ENCODE data around the gene RUBCN. TPM values are rescaled to one million over a fixed set of nuclear protein-coding genes. Genes with fewer than 3 reads are reported as not detected.
A peak's percentile ranks its signal among the peaks of the same experiment; 100 is the strongest.
"Not testable (repeated sequence)": the region's sequence is repeated elsewhere in the genome, so short reads cannot be mapped to it uniquely, and the experiment has no call there.

RUBCN gene
- total RNA-seq, 1 donor from 2014 or later = 28.2 TPM

- H3K9me3 ChIP-seq (ENCODE audit: insufficient read depth, low read depth, low read length); H3K79me2 ChIP-seq (ENCODE audit: insufficient read depth, low read length); H3K27me3 ChIP-seq (ENCODE audit: insufficient read depth, low read length); H3K4me2 ChIP-seq (ENCODE audit: low read length); H3K27me3 Mint-ChIP-seq (ENCODE audit: low read depth, unreplicated experiment); DNase-seq (ENCODE audit: low read depth); H3K4me3 Mint-ChIP-seq (ENCODE audit: unreplicated experiment); FAIRE-seq; H4K20me1 ChIP-seq (ENCODE audit: insufficient read depth, low read length); H3K36me3 Mint-ChIP-seq (ENCODE audit: low read depth, unreplicated experiment); H3K4me1 ChIP-seq (ENCODE audit: insufficient read depth, low read length); H3K9me3 Mint-ChIP-seq (ENCODE audit: unreplicated experiment); H3K36me3 ChIP-seq (ENCODE audit: insufficient read depth, low read length); H3K4me3 ChIP-seq (ENCODE audit: insufficient read depth, low read depth, low read length); H3K9ac ChIP-seq (ENCODE audit: low read length); H2AFZ ChIP-seq (ENCODE audit: low read depth, low read length); H3K4me1 Mint-ChIP-seq (ENCODE audit: low read depth, unreplicated experiment); H3K27ac Mint-ChIP-seq (ENCODE audit: unreplicated experiment); H3K27ac ChIP-seq (ENCODE audit: low read depth, low read length): not testable (repeated sequence)
These were observed 77.0 kb downstream of the RUBCN start for GRCh38 chr3:197659701-197660100.

- H3K4me1 ChIP-seq (ENCODE audit: insufficient read depth, low read length); H3K4me1 Mint-ChIP-seq (ENCODE audit: low read depth, unreplicated experiment); H3K4me2 ChIP-seq (ENCODE audit: low read length); H3K36me3 Mint-ChIP-seq (ENCODE audit: low read depth, unreplicated experiment); H3K9me3 ChIP-seq (ENCODE audit: insufficient read depth, low read depth, low read length); H3K9ac ChIP-seq (ENCODE audit: low read length); H3K27me3 ChIP-seq (ENCODE audit: insufficient read depth, low read length); H3K27ac ChIP-seq (ENCODE audit: low read depth, low read length); H3K27me3 Mint-ChIP-seq (ENCODE audit: low read depth, unreplicated experiment); H4K20me1 ChIP-seq (ENCODE audit: insufficient read depth, low read length); H3K36me3 ChIP-seq (ENCODE audit: insufficient read depth, low read length); H3K79me2 ChIP-seq (ENCODE audit: insufficient read depth, low read length); H3K27ac Mint-ChIP-seq (ENCODE audit: unreplicated experiment); H3K4me3 Mint-ChIP-seq (ENCODE audit: unreplicated experiment); H2AFZ ChIP-seq (ENCODE audit: low read depth, low read length); H3K9me3 Mint-ChIP-seq (ENCODE audit: unreplicated experiment); FAIRE-seq; H3K4me3 ChIP-seq (ENCODE audit: insufficient read depth, low read depth, low read length); DNase-seq (ENCODE audit: low read depth): not testable (repeated sequence)
These were observed 77.6 kb downstream of the RUBCN start for GRCh38 chr3:197659144-197659543.

GRCh38 chr3:197658706-197659105 is 78.0 kb downstream of the RUBCN start:
- not testable (repeated sequence) for H3K4me3 Mint-ChIP-seq (ENCODE audit: unreplicated experiment); H2AFZ ChIP-seq (ENCODE audit: low read depth, low read length); H3K9me3 ChIP-seq (ENCODE audit: insufficient read depth, low read depth, low read length); H3K36me3 Mint-ChIP-seq (ENCODE audit: low read depth, unreplicated experiment); DNase-seq (ENCODE audit: low read depth); H3K4me3 ChIP-seq (ENCODE audit: insufficient read depth, low read depth, low read length); H3K27me3 Mint-ChIP-seq (ENCODE audit: low read depth, unreplicated experiment); H3K9ac ChIP-seq (ENCODE audit: low read length); H3K79me2 ChIP-seq (ENCODE audit: insufficient read depth, low read length); FAIRE-seq; H4K20me1 ChIP-seq (ENCODE audit: insufficient read depth, low read length); H3K4me2 ChIP-seq (ENCODE audit: low read length); H3K4me1 Mint-ChIP-seq (ENCODE audit: low read depth, unreplicated experiment); H3K9me3 Mint-ChIP-seq (ENCODE audit: unreplicated experiment); H3K27ac Mint-ChIP-seq (ENCODE audit: unreplicated experiment); H3K36me3 ChIP-seq (ENCODE audit: insufficient read depth, low read length); H3K4me1 ChIP-seq (ENCODE audit: insufficient read depth, low read length); H3K27ac ChIP-seq (ENCODE audit: low read depth, low read length); H3K27me3 ChIP-seq (ENCODE audit: insufficient read depth, low read length)

GRCh38 chr3:197657541-197658292 is 79.0 kb downstream of the RUBCN start:
- not testable (repeated sequence) for H3K36me3 Mint-ChIP-seq (ENCODE audit: low read depth, unreplicated experiment); DNase-seq (ENCODE audit: low read depth); H2AFZ ChIP-seq (ENCODE audit: low read depth, low read length); H3K27ac Mint-ChIP-seq (ENCODE audit: unreplicated experiment); H3K27ac ChIP-seq (ENCODE audit: low read depth, low read length); H3K9me3 ChIP-seq (ENCODE audit: insufficient read depth, low read depth, low read length); H3K79me2 ChIP-seq (ENCODE audit: insufficient read depth, low read length); H3K27me3 Mint-ChIP-seq (ENCODE audit: low read depth, unreplicated experiment); FAIRE-seq; H4K20me1 ChIP-seq (ENCODE audit: insufficient read depth, low read length); H3K27me3 ChIP-seq (ENCODE audit: insufficient read depth, low read length); H3K9me3 Mint-ChIP-seq (ENCODE audit: unreplicated experiment); H3K4me1 Mint-ChIP-seq (ENCODE audit: low read depth, unreplicated experiment); H3K4me1 ChIP-seq (ENCODE audit: insufficient read depth, low read length); H3K4me3 ChIP-seq (ENCODE audit: insufficient read depth, low read depth, low read length); H3K9ac ChIP-seq (ENCODE audit: low read length); H3K4me3 Mint-ChIP-seq (ENCODE audit: unreplicated experiment); H3K36me3 ChIP-seq (ENCODE audit: insufficient read depth, low read length); H3K4me2 ChIP-seq (ENCODE audit: low read length)

- DNase-seq (ENCODE audit: low read depth); H3K4me3 ChIP-seq (ENCODE audit: insufficient read depth, low read depth, low read length); H3K27ac Mint-ChIP-seq (ENCODE audit: unreplicated experiment); H3K27me3 ChIP-seq (ENCODE audit: insufficient read depth, low read length); H3K4me1 Mint-ChIP-seq (ENCODE audit: low read depth, unreplicated experiment); H3K4me1 ChIP-seq (ENCODE audit: insufficient read depth, low read length); H4K20me1 ChIP-seq (ENCODE audit: insufficient read depth, low read length); H3K79me2 ChIP-seq (ENCODE audit: insufficient read depth, low read length); H3K27ac ChIP-seq (ENCODE audit: low read depth, low read length); H3K36me3 ChIP-seq (ENCODE audit: insufficient read depth, low read length); H3K27me3 Mint-ChIP-seq (ENCODE audit: low read depth, unreplicated experiment); H3K9ac ChIP-seq (ENCODE audit: low read length); H3K9me3 ChIP-seq (ENCODE audit: insufficient read depth, low read depth, low read length); H3K9me3 Mint-ChIP-seq (ENCODE audit: unreplicated experiment); H2AFZ ChIP-seq (ENCODE audit: low read depth, low read length); H3K4me2 ChIP-seq (ENCODE audit: low read length); FAIRE-seq; H3K4me3 Mint-ChIP-seq (ENCODE audit: unreplicated experiment); H3K36me3 Mint-ChIP-seq (ENCODE audit: low read depth, unreplicated experiment): not testable (repeated sequence)
These were observed 79.7 kb downstream of the RUBCN start for GRCh38 chr3:197656960-197657359.

GRCh38 chr3:197656129-197656528 is 80.6 kb downstream of the RUBCN start:
- FAIRE-seq; H3K27ac ChIP-seq (ENCODE audit: low read depth, low read length); H3K4me1 Mint-ChIP-seq (ENCODE audit: low read depth, unreplicated experiment); H3K27me3 Mint-ChIP-seq (ENCODE audit: low read depth, unreplicated experiment); H3K9me3 Mint-ChIP-seq (ENCODE audit: unreplicated experiment); H3K79me2 ChIP-seq (ENCODE audit: insufficient read depth, low read length); H3K9ac ChIP-seq (ENCODE audit: low read length); H3K4me2 ChIP-seq (ENCODE audit: low read length); H3K9me3 ChIP-seq (ENCODE audit: insufficient read depth, low read depth, low read length); H3K4me3 ChIP-seq (ENCODE audit: insufficient read depth, low read depth, low read length); H3K27me3 ChIP-seq (ENCODE audit: insufficient read depth, low read length); H3K4me1 ChIP-seq (ENCODE audit: insufficient read depth, low read length); H3K36me3 ChIP-seq (ENCODE audit: insufficient read depth, low read length); H2AFZ ChIP-seq (ENCODE audit: low read depth, low read length); H3K36me3 Mint-ChIP-seq (ENCODE audit: low read depth, unreplicated experiment); DNase-seq (ENCODE audit: low read depth); H4K20me1 ChIP-seq (ENCODE audit: insufficient read depth, low read length): not testable (repeated sequence)
- Mint-ChIP-seq H3K4me3 (ENCODE audit: unreplicated experiment) (peak overlapping the region; percentile 69), H3K27ac (ENCODE audit: unreplicated experiment) (peak overlapping the region; percentile 41)

Data from astrocyte (in vitro differentiated cells and primary cell).